Measurements from ENCODE around the gene RALGAPA2. TPM values are rescaled to one million over a fixed set of nuclear protein-coding genes. Genes with fewer than 3 reads are reported as not detected.

Gene RALGAPA2
- total and polyA plus RNA-seq, 2 experiments from 2014 or later = 13.1 to 43.4 TPM

DNA sequence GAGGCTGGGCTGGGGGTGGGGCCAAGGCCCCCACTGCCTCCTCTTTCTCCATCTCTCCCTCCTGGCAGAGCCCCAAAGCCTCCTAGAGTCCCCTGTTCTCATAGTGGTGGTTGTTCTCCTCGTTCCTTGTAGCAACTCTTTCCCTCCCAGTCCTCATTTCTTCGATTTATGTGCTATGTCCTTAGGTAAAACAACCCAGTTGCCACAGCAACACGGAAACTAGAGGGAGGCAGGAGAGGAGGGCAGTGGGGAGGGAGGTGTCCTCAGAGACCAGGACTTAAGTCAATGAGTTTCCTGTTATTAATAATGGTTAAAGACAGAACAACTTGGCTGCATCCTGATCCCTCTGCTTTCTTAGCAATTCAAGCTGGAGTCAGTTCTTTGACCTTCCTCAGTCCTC lies 183.6 kb downstream of the RALGAPA2 start:
- Histone ChIP-seq H3F3A (replicated peaks; ENCODE audit: low read depth) (no peaks in the 10 kb centered on the region), H3K27ac (ENCODE audit: low read depth) (no peak overlapping the region), H3K4me1 (ENCODE audit: insufficient read depth) (0 out of 2 replicates have a peak, but pooled peaks cover 6% of the 10 kb centered on the region), H2AFZ (no peak overlapping the region), H3K9me2 (ENCODE audit: insufficient read depth) (no peaks in the 10 kb centered on the region; the same call in 1 of the 2 replicates), H3K36me3 (ENCODE audit: insufficient read depth) (no peaks in the 10 kb centered on the region), H3K79me2 (replicated peaks; ENCODE audit: insufficient read depth) (no peaks in the 10 kb centered on the region), H3K27me3 (ENCODE audit: insufficient read depth) (no peaks in the 10 kb centered on the region), H3K4me2 (no peak overlapping the region), H3K4me3 (no peak overlapping the region), H4K20me1 (replicated peaks; ENCODE audit: insufficient read depth) (no peaks in the 10 kb centered on the region)
- no peak overlapping the region for H3K27ac Mint-ChIP-seq
- no peaks in the 10 kb centered on the region for H3K9me3 Mint-ChIP-seq
- DNase-seq (ENCODE audit: low spot score) (no peak), ATAC-seq (no peak)
- TF ChIP-seq EZH2phosphoT487 (IDR thresholded peaks at IDR 0.05; ENCODE audit: unreplicated experiment) = no peak
- no peak for TF ChIP-seq ZNF331 (CRISPR knock-in tag; IDR thresholded peaks at IDR 0.05; ENCODE audit: low read depth)
- TF ChIP-seq STAT1 (IDR thresholded peaks at IDR 0.05; ENCODE audit: unreplicated experiment) = no peak
- TF ChIP-seq NANOG (IDR thresholded peaks at IDR 0.05; ENCODE audit: borderline replicate concordance) = no peak
- no peak for TF ChIP-seq REST (IDR thresholded peaks at IDR 0.05; ENCODE audit: unreplicated experiment)
- no peak for TF ChIP-seq ZNF462 (CRISPR knock-in tag; IDR thresholded peaks at IDR 0.05)
- no peaks in the 10 kb centered on the region for H3K27me3 Mint-ChIP-seq (ENCODE audit: insufficient read depth, low read depth, poor library complexity)
- H3K4me3 Mint-ChIP-seq = no peak overlapping the region
- H3K4me1 Mint-ChIP-seq = peaks cover 14% of the 10 kb centered on the region
- H3K36me3 Mint-ChIP-seq (ENCODE audit: low read depth) = peaks cover 2% of the 10 kb centered on the region; the same call in 2 of the 3 replicates
